ENCODE results near the gene YKT6.

YKT6 gene

DNA sequence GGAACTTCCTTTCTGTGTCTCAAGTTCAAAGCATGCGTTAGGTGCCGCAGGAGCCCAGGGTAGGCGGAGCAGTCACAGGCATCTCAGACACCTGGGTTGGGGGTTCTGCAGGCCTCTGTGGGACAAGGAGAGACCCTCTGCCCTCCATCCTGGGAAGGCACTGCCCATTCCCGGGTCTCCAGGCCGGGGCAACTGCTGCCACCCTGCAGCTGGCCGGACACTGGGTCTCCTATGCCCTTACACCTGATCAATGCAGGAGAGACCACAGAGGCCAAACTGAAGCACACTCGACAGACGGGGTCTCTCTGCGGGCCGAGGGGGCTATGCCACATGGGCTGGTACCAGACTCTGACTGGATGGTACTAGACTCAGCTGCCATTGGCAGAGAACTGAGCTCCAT, 36.9 kb downstream of the YKT6 start:
- no peak for DNase-seq

DNA sequence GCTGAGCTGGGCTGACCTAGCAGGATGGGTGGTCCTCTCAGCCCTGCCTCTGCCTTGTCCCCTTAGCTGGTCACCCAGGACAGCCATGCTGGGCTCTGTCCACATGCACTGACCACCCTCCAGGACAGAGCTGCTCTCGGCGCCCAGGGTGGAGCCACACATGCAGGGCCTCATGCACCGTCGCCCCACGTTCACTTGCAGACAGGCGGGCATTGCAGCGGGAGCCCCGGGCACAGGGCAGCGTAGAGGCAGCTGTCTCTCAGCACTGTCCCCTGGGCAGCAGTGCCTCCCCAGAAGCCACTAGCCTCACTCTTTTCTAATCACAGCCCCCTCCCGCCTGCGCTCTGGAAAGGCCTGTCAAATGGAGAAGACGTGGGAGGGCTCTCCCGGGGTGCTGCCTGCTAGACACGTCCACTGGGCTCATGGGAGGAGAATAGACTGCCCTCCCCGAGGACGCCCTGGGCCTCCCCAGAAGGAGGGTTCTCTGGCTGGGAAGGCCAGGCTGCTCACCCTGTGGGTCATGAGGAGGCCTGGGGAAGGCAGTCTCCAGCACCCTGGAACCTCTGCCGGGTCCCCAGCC, 37.4 kb downstream of the YKT6 start:
- no peak for DNase-seq

DNA sequence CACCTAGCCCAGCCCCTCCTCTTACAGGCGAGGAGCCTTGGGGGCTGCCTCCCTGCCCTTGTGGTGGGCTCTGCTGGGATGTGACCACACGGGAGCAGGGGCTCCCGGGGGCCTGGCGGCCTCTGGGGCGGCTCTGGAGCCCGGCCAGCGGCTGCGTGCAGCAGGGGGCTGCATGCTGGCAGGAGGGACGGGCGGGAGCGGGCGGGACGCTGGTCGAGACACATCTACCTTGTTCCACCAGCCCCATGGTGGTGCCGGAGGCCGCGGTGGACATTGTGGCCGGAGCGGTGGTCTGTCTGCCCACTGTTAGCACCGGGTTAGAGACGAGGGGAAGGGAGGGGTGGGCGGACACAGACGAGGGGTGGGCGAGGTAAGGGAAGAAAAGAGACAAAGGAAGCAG, 38.6 kb downstream of the YKT6 start:
- DNase-seq, result no peak

DNA sequence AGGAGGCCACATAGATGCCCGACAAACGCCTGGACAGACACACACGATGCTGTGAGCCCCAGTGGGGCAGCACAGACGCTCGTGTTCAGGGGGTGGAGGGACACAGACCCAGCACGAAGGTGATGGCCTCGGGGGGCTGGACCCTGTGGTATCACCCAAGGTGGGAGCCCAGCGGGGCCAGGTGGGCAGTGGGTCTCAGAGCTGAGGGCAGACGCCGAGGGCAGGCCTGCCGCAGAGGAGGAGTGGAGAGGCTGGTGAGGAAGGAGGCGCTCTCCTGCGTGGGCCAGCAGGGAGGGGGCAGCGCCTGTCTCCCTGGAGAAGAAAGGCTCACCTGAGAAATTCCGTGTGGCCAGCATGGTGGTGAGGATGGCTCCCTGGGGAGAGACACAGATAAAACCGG, 39.6 kb downstream of the YKT6 start:
- DNase-seq, result no peak

DNA sequence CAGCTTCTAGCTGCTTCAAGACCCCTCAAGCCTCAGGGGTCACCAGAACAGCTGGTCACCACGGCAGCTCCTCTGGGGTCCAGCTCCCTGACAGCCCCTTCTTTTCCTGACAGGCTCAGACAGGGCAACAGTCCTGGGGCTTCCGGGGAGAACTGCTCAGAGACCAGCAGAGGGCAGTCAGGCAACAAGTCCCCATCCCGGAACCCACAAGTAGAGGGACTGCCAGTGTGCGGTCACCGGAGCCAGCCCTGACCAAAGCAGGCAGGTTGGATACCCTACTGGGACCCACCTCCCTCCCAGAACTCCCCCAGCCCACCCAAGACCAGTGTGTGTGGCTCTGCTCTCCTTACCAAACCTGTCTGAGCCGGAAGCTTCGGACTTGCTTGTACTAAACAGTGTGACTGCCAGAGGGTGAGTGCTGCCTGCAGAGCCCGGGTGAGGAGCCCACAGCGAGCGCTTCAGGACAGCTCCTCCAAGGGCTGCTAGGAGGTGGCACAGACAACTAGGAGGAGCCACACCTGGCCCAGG, 40.3 kb downstream of the YKT6 start:
- DNase-seq, result peak; percentile 66

DNA sequence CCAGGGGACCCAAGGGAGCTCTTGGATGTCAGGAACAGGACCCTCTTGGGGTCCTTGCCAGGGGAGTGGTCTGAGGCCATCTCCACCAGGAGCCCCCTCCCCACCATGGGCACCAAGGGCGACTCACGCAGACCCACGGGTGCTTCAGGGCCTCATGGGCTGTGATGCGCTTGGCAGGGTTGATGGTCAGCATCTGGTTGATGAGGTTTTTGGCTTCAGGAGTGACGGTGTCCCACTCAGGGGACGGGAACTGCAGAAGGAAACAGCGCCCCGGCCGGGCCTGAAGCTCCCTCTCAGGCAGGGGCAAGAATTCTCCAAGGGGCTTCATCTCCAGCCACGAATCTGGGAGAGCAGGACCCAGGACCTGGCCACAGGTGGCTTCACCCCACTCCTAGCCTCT, 41.3 kb downstream of the YKT6 start:
- no peak for DNase-seq

DNA sequence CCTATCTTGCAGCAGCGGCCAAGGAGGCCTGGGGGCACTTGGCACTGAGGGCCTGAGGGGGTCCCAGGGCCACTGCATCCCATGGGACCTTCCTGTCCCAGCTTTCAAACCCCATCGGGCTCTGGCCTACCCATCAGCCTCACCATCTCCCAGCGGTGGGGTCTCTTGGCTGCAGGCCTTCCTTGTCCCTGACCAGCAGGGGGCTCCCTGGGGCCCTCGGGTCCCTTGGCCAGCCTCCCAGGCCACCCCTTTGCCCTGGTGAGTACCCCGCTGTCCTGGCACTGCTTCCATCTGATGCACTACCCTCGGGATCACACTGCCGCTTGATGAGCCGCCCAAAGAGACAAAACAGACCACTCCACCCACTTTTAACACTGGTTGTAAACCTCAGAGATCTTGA, 43.5 kb downstream of the YKT6 start:
- DNase-seq, result peak; percentile 22

DNA sequence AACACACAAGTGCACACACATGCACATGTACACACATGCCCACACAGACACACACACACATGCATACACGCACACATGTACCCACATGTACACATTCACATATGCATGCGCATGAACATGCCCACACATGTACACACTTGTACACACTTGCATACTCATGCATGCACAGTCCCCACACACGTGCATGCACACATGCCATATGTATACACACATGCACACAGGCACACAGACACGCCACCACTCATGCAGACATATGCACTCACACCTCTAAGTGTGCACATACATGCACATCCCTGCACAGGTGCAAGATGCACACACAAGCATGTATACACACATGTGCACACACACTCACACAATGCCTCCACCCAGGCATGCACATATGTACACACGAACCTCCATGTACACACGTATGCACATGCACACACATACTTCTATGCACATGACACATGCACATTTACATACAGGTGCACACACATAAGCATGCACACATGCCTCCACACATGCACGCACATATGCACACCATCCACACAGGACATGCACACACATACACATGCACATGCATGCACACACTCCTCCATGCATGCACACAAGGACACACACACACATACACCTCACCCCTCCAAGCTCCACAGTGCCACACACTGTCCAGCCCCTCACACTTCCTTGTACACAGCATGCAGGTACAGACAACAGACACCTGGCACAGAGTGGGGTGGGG, 45.8 kb downstream of the YKT6 start:
- DNase-seq, result no peak

DNA sequence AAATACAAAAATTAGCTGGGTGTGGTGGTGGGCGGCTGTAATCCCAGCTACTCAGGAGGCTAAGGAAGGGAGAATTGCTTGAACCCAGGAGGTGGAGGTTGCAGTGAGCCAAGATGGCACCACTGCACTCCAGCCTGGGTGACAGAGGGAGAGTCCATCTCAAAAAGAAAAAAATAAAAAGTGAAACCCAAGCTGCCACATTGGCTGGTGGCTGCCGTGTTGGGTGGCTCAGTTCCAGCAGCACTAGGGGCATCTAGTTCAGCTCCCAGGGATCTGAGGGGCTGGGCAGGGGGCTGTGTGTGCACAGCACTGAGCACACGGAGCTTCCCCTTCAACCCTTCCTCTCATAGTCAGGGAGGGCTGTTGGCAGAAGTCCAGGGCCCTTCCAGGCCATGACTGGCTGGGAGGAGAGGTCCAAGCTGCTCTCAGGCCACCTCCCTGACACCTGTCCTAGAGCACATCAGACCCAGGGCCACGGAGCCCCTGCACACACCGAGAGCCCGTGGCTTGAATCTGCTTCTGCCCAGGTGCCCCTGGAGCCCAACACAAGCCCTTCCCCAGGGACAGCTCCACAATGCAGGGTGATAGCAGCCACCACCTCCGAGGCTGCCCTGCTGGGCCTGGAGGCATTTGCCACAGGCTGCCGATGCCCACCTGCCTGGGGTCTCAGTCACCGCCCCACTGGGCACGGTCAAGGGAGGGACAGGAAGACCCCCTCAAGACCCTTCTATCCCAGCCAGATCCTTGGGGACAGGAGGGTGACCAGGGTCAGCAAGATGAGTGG, 47.3 kb downstream of the YKT6 start:
- DNase-seq, result no peak

DNA sequence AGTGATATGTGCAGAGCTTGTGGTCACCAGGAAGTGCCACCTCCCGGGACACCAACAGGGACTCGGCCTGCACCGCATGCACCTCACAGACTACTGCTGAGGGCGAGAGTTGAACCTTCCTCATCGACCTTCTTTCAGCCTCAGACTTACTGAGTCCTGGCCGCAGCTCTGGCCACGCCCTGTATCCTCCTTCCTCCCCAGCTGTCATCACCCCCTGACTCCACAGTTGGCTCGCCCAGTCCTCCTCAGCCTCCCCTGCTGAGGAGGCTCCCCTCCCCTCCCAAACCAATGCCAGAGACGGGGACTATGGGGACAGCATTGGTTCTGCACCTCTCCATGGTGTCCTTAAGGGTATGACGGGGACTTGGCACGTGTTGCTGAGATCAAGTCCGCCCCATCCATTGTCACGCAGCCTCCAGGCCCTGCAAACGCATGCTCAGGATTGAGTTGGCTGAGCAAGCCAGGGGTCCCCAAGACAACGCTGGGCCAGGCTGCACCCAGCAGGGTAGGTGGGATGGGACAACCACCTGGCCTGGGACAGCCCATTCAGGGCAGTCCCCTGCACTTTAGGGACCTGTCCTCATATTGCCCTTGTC, 49.0 kb downstream of the YKT6 start:
- no peak for DNase-seq

DNA sequence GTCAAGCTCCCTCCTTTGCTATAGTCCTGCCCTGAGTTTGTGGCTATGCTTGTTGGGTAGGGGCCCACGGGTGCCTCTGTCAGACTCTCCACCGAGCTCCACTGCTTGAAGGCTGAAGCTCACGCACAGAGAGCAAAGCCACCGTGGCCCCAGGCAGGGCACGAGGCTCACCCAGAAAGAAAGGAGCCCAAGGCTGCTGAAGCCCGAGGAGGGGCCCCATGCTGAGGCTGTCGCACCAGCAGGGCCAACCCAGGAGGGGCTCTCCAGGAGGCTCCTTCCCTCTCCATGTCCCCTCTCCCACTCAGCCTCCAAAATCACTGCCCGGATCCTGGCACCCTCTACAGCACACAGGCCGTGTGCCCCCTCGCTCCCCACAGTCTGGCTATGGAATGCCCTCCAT, 50.5 kb downstream of the YKT6 start:
- no peak for DNase-seq

DNA sequence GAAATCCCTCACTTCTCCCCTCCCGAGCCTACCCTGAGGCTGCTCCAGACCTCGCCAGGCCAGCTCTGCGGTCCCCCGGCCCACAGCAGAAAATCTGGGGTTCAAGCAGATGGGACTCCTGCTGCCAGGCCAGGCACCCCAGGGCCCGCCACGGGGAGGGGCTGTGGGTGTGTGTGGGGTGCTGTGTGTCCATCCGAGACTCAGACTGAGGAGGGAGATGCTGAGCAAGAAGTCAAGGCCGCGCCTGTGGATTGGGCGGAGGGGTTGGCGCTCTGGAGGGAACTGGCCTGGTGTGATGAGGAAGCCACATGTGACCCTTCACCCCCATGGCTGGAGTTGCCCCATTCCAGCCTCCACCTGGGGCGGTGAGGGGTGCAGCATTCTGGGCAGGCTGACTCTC, 51.1 kb downstream of the YKT6 start:
- no peak for DNase-seq

DNA sequence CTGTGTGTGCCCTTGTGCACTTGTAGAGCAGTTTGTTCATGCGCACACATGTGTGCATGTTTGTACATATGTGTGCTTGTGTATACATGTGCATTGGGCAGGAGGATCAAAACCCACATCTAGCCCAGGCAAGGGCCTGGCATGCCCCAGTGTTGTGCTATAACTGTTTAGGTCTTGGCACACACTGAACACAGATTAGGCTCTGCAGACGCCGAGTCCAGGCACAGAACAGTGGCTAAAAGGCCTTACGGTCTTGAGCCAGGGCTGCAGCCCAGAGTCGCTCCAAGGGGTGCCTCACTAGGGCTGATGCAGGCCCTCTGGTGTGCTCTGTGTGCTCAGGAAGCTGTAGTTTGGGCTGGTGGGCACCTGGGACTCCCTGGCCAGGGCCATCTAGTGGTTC, 55.7 kb downstream of the YKT6 start:
- DNase-seq, result no peak

DNA sequence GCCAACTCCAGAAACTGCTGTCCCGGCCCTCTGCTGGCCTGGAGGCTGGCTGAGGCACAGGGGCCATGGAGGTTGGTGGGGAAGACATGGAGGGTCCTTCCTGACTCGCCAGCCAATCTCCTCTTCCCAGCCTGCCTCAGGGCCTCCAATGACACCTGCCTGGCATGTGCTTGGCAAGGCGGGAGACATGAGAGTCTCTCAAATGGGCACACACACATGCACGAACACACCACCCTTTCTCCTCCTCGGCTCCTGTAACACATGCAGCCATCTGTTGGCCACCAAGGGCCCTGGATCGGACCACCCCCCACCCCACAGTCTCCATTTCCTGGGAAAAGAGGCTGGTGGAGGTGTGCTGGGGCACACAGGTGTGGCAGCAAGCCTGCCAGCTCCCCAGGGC, 56.4 kb downstream of the YKT6 start:
- DNase-seq, result no peak

DNA sequence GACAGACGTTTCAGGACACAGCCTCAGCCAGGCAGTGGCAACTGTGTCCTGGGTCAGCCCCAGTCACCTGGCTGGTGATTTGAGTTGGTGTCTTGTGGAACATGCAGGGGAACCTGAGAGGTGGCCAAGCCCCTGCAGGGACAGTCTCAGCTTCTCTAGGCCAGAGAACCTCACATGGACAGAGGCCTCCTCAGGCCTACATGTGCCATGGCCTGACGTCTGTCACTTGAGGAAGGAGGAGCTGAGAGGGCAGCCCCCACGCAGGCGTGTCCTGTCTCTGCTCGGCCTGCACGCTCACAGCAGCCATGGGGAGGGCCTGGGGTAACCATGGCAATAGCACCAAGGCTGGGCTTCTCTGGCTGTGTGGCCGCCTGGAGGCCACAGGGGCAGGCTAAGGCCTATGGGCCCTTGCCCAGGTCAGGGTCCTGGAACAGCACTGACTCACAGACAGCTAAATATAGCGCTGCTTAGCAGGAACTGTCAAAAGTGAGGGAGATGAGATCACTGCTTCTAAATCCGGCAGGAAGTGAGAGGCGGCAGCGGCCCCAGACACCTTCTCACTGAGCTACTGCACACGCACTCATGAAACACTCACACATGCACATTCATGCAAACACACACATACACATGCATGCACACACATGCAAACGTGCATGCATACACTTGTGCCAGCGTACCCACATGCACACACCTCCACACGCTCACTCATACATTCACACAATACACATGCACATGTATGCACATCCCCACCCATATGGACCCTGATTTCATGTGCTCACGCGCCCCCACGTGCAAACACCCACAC, 57.0 kb downstream of the YKT6 start:
- DNase-seq, result peak; percentile 74

DNA sequence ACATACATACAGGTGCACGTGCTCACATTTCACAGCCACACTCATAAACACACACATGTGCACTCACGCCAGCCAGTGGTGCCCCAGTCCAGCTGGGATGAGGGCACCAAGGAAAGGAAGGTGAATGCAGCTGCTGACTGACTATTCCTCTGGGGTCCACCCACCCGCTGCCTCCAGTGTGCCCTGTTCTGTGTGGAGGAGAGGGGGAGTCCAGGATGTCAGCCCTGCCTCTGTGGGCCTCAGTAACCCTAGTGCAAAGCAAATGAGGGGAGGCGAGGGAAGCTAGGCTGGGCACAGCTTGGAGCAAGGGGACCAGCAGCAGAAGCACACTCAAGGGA, 57.6 kb downstream of the YKT6 start:
- no peak for DNase-seq

DNA sequence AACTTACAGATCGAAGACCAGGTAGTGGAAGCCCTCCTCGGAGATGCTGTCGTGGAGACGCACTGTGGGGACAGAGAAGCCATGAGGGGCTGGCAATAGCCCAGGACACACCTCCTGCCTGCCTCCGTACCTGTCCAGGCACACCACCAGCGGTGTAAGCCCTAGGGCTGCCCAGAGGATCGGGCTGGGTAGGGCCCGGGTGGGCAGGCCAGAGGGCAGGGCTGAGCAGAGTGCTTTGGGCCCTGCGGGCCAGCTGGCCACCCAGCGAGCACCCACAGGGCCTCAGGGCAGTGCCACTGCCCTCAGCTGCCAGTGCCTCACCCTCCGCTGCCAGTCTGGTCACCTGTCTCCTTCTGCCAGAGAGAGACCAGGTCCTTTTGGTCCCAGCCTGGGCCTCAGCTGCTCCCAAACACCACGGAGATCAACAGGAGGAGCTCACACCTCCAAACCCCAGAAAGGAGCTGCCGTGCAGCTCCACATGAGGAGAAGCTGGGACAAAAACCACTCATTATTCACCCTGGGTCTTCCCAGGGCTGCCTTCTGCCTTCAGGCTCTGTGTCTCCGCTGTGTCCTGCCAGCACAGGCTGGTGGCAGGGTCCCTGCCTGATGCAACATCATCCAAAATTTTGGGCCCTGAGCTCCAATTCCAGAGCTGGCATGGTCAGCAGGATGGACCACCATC, 58.2 kb downstream of the YKT6 start:
- DNase-seq, result no peak

DNA sequence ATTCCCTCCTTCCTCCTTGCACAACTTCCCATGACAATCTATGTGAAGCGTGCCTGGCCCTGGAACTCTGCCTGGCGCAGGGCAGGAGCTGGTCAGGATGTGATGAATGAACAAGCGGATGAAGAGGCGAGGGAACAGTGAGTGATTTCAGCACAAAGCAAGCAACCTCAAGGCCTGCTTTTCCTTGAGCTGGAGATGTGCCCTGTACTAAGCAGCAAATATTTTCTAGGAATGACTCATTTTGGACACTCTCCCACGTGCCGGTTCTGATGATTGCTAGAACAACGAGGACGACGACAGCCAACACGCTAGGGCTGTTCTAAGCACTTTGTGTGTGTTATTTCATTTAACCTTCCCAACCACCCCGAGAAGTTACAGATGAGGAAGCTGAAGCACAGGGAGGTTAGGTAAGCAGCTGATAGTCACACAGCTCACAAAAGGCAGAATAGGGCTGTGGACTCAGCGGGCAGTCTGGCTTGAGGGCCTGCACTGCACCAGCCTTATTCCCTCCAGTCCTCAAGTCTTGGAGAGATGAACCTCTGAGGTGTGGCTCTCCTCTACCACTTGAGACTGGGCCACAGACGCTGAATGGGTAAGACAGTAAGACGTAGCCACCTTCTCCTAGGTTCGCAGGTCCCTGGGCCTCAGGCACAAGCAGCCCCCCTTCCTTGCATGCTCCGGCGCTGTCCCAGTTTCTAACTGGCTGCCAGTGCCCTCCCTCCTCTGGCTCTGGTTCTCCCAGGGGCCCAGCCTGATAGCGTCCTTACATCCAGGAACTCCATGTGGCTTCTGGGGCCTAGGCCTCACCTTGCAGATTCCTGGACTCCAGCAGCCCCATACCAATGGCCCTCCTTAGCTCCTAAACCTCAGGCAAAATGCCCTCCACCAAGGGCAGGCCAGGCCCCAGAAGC, 59.0 kb downstream of the YKT6 start:
- no peak for DNase-seq

DNA sequence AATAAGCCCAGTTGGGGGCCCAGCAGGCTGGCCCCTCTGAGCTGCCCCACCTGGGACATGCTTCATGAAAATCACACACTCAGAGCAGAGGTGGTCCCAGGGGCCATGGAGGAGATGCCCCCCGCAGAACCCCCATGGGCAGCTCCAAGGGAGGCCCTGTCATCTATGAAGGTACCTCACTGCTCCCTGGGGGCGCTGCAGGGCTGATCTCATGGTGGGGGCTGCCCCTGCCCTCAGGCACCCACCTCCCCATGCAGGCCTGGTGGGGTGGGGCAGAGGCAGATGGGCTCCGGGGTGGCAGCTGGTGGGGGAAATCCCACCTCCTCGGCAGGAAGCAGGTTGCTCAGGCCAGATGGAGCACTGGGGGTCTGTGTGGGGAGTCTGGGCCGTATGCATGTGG, 60.5 kb downstream of the YKT6 start:
- DNase-seq, result no peak

DNA sequence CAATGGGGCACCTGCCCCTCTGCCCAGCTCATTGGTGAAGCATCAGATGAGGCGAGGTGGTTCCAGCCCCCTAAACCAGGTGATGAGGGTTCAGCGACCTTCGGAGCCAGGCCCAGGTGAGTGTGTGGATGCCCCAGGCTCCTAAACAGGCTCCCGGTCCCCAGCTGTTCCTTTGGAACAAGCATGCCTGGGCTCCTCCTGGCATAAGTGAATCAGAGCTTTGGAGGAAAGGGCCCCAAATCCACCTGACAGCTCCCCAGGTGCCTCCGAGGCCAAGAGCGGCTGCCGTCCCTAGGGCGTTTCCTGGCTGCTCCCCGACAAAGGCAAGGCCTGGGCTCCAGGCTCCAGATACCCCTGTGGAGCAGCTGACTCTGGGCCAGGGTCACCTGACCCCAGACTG, 61.3 kb downstream of the YKT6 start:
- no peak for DNase-seq
